PFSK-1 (cell line): ENCODE data around the gene NCAM2.

Experiments
- FOXP2 ChIP-seq: optimal IDR thresholded peaks from 2 replicates; pipeline ENCODE3; 2011; ENCODE audit warnings: borderline replicate concordance, control low read depth, inconsistent platforms; ENCODE audit not compliant: insufficient read depth; ENCODE audit errors: extremely low read length, extremely low read depth
- POLR2AphosphoS5 ChIP-seq: IDR thresholded peaks from 2 replicates; pipeline ENCODE4 v1.6.1; 2012; ENCODE audit warnings: low read depth, mild to moderate bottlenecking, control low read depth, low read length, moderate library complexity
- REST ChIP-seq, 2 experiments: IDR thresholded peaks; 2 replicates each; pipeline versions ENCODE4 v1.6.1 to v1.8.0; 2011 to 2012; ENCODE audit warnings: low read depth in 2 of 2, low read length in 2 of 2, control low read depth in 1 of 2, inconsistent platforms in 1 of 2, mild to moderate bottlenecking in 1 of 2, moderate library complexity in 1 of 2; ENCODE audit not compliant: insufficient read depth in 1 of 2
- SIN3A ChIP-seq: IDR thresholded peaks from 2 replicates; pipeline ENCODE4 v1.6.1; 2012; ENCODE audit warnings: mild to moderate bottlenecking, low read length, moderate library complexity, borderline replicate concordance; ENCODE audit not compliant: insufficient read depth
- TAF1 ChIP-seq: IDR thresholded peaks from 2 replicates; pipeline ENCODE4 v1.6.1; 2012; ENCODE audit warnings: low read length, control low read depth, borderline replicate concordance; ENCODE audit not compliant: insufficient read depth

The NCAM2 gene

GRCh38 chr21:21547368-21547953, 549.3 kb downstream of the NCAM2 start:
- TF ChIP-seq REST (IDR thresholded peaks at IDR 0.05; ENCODE audit: insufficient read depth in 1 of 2, low read depth in 2 of 2, low read length in 2 of 2) (no peak), SIN3A (no peak), POLR2AphosphoS5 (no peak), TAF1 (no peak), FOXP2 (no peak)

- TF ChIP-seq TAF1 = no peak
Observed at GRCh38 chr21:21559285-21560045, 561.3 kb downstream of the NCAM2 start.
